ENCODE data around the gene PHF21A. TPM values are rescaled to one million over a fixed set of nuclear protein-coding genes. Genes with fewer than 3 reads are reported as not detected.

The PHF21A gene
- total and polyA plus RNA-seq, 4 donors, result 3.6 to 8.5 (median 6.2) TPM

GRCh38 chr11:45960387-45961095 is 160.7 kb downstream of the PHF21A start (continued):
- TF ChIP-seq ATF3 (IDR thresholded peaks at IDR 0.05) (peak; percentile 48), JUND (IDR thresholded peaks at IDR 0.05) (no peak), FOXA2 (IDR thresholded peaks at IDR 0.05) (peak; percentile 3), CTCF (IDR thresholded peaks at IDR 0.05; ENCODE audit: low read depth, low read length, missing input control) (no peak)

GRCh38 chr11:45959851-45960250 is 161.4 kb downstream of the PHF21A start:
- WGBS, result 95% methylated on average over 1 of the region's 1 CpG
- Histone ChIP-seq H3K27me3 (ENCODE audit: control insufficient read depth in 4 of 4, insufficient read depth in 4 of 4, low read length in 3 of 4) (no peaks in the 10 kb centered on the region), H3K36me3 (ENCODE audit: control insufficient read depth in 4 of 4, insufficient read depth in 3 of 4, low read depth in 1 of 4, low read length in 3 of 4) (peaks cover 0 to 4% (median under 1%) of the 10 kb centered on the region in 4 donors), H3K9me3 (ENCODE audit: control insufficient read depth in 4 of 4, low read length in 3 of 4) (no peaks in the 10 kb centered on the region), H3K4me1 (ENCODE audit: control insufficient read depth in 4 of 4, insufficient read depth in 4 of 4, low read length in 3 of 4) (peaks cover 0 to 15% (median 10%) of the 10 kb centered on the region in 4 donors), H3K4me3 (ENCODE audit: low read depth in 1 of 3, low read length in 3 of 3) (no peak overlapping the region), H3K9ac (ENCODE audit: low read depth in 1 of 2, low read length in 2 of 2) (no peak overlapping the region), H3K27ac (ENCODE audit: low read depth in 1 of 2, low read length in 2 of 2) (no peak overlapping the region)
- TF ChIP-seq FOXA2 (IDR thresholded peaks at IDR 0.05), result no peak
- no peak for TF ChIP-seq ZBTB33 (IDR thresholded peaks at IDR 0.05)
- TF ChIP-seq CTCF (IDR thresholded peaks at IDR 0.05; ENCODE audit: low read depth, low read length, missing input control), result no peak
- TF ChIP-seq REST (IDR thresholded peaks at IDR 0.05), result no peak
- no peak for TF ChIP-seq RXRA (IDR thresholded peaks at IDR 0.05)
- TF ChIP-seq SP1 (IDR thresholded peaks at IDR 0.05), result no peak
- no peak for TF ChIP-seq YY1 (IDR thresholded peaks at IDR 0.05)
- TF ChIP-seq JUND (IDR thresholded peaks at IDR 0.05), result no peak
- no peak for TF ChIP-seq FOXA1 (IDR thresholded peaks at IDR 0.05)
- TF ChIP-seq EGR1 (IDR thresholded peaks at IDR 0.05; ENCODE audit: low read depth in 2 of 2), result no peak
- TF ChIP-seq ATF3 (IDR thresholded peaks at IDR 0.05), result no peak
- no peak for TF ChIP-seq TAF1 (conservative IDR thresholded peaks at IDR 0.05)
- TF ChIP-seq MAX (IDR thresholded peaks at IDR 0.05), result no peak
- TF ChIP-seq GABPA (IDR thresholded peaks at IDR 0.05 in 1 of 2, conservative IDR thresholded peaks at IDR 0.05 in 1 of 2), result no peak
- no peak for TF ChIP-seq HNF4G (IDR thresholded peaks at IDR 0.05)
- no peak for TF ChIP-seq RAD21 (IDR thresholded peaks at IDR 0.05)
- no peak for TF ChIP-seq HNF4A (conservative IDR thresholded peaks at IDR 0.05)
- no peak for TF ChIP-seq NR2F2 (IDR thresholded peaks at IDR 0.05)
- DNase-seq (ENCODE audit: low spot score), result no peak
